Keratinocyte (primary cell): ENCODE data around the gene MCTP2. TPM values are rescaled to one million over a fixed set of nuclear protein-coding genes. Genes with fewer than 3 reads are reported as not detected.

ENCODE experiments used
- DNase-seq: peaks from one replicate; pipeline ENCODE4 v3.0.0-alpha.2; 2011; ENCODE audit warnings: low read depth, missing footprints, low spot score
- FAIRE-seq: peaks from 2 replicates; lab custom pipeline; 2011; peaks lifted over from hg19 to GRCh38; lab: Jason Lieb, UNC
- H2AFZ ChIP-seq: 2 replicates; pipeline ENCODE4 v1.6.0; 2012; ENCODE audit warnings: low read length, control low read depth, inconsistent platforms; ENCODE audit not compliant: control insufficient read depth
- H3K27ac ChIP-seq: 2 replicates; pipeline ENCODE4 v1.5.1; 2011; ENCODE audit warnings: low read length; ENCODE audit not compliant: control insufficient read depth, insufficient read depth
- H3K27me3 ChIP-seq: 3 replicates; pipeline ENCODE4 v1.6.0; 2011; ENCODE audit warnings: low read length; ENCODE audit not compliant: control insufficient read depth, insufficient read depth; ENCODE audit errors: extremely low read depth
- H3K36me3 ChIP-seq, 2 experiments: 2 replicates in 1 of 2; 3 replicates in 1 of 2; pipeline ENCODE4 v1.5.1; 2011; ENCODE audit warnings: low read length in 2 of 2, mild to moderate bottlenecking in 1 of 2; ENCODE audit not compliant: control insufficient read depth in 2 of 2, insufficient read depth in 2 of 2; ENCODE audit errors: extremely low read depth in 1 of 2
- H3K4me1 ChIP-seq: 3 replicates; pipeline ENCODE4 v1.5.1; 2011; ENCODE audit warnings: low read length; ENCODE audit not compliant: control insufficient read depth, insufficient read depth; ENCODE audit errors: extremely low read depth
- H3K4me2 ChIP-seq: 3 replicates; pipeline ENCODE4 v1.6.0; 2011; ENCODE audit warnings: low read depth, low read length; ENCODE audit not compliant: control insufficient read depth, insufficient read depth; ENCODE audit errors: extremely low read depth
- H3K4me3 ChIP-seq, 3 experiments: fragments of 200-600 bp in 1 of 3; sonication (generic) in 1 of 3; 2 replicates in 2 of 3; 3 replicates in 1 of 3; pipeline ENCODE4 v1.5.1; 2011 to 2016; ENCODE audit warnings: low read length in 3 of 3, mild to moderate bottlenecking in 3 of 3, control low read depth in 2 of 3, inconsistent platforms in 1 of 3, low read depth in 1 of 3, mixed read lengths in 1 of 3, mixed run types in 1 of 3, moderate library complexity in 1 of 3; ENCODE audit not compliant: control insufficient read depth in 2 of 3, insufficient read depth in 2 of 3; ENCODE audit errors: extremely low read depth in 1 of 3
- H3K79me2 ChIP-seq: 2 replicates; pipeline ENCODE4 v1.6.0; 2012; ENCODE audit warnings: low read length; ENCODE audit not compliant: control insufficient read depth, insufficient read depth
- H3K9ac ChIP-seq: 3 replicates; pipeline ENCODE4 v1.6.0; 2011; ENCODE audit warnings: low read length; ENCODE audit not compliant: control insufficient read depth, insufficient read depth; ENCODE audit errors: extremely low read depth
- H3K9me1 ChIP-seq: 3 replicates; pipeline ENCODE4 v1.6.0; 2011; ENCODE audit warnings: low read length; ENCODE audit not compliant: control insufficient read depth, insufficient read depth; ENCODE audit errors: extremely low read depth
- H3K9me3 ChIP-seq: 2 replicates; pipeline ENCODE4 v1.5.1; 2012; ENCODE audit warnings: low read depth, low read length; ENCODE audit not compliant: control insufficient read depth
- H4K20me1 ChIP-seq: 3 replicates; pipeline ENCODE4 v1.6.0; 2011; ENCODE audit warnings: low read length; ENCODE audit not compliant: control insufficient read depth, insufficient read depth; ENCODE audit errors: extremely low read depth
- EZH2 ChIP-seq: IDR thresholded peaks from one replicate; pipeline ENCODE4 v1.6.1; 2012; ENCODE audit warnings: inconsistent platforms, mild to moderate bottlenecking, low read length, moderate library complexity
- dilution Hi-C: fragments of 300-500 bp; cut with MboI; formaldehyde crosslinking; loops from one replicate; pipeline ENCODE4 v1.7.0; 2020; ENCODE audit warnings: low sequenced_read_pairs; ENCODE audit not compliant: extremely low pct_ligation_motif_present
- polyA plus RNA-seq, 5 experiments: library from polyadenylated mRNA; depleted of rRNA in 3 of 5; stranded (reverse) in 3 of 5; stranded (forward) in 1 of 5; unstranded in 1 of 5; fragments of >200 nt; gene quantifications; 1 replicate in 1 of 5; 2 replicates in 3 of 5; 3 replicates in 1 of 5; pipeline versions ENCODE4 v1.2.1 to v1.2.3, GENCODE V29; 2011 to 2012; ENCODE audit warnings: missing spikeins in 2 of 5, low read depth in 1 of 5, low replicate concordance in 1 of 5
- TF ChIP-seq, protein P1 (sequence below), 3 experiments: IDR thresholded peaks in 1 of 3; conservative IDR thresholded peaks in 1 of 3; optimal IDR thresholded peaks in 1 of 3; 2 replicates in 2 of 3; 3 replicates in 1 of 3; pipeline versions ENCODE3 to v1.5.1; 2011; ENCODE audit warnings: low read length in 3 of 3, mild to moderate bottlenecking in 3 of 3, moderate library complexity in 2 of 3, control low read depth in 1 of 3, inconsistent platforms in 1 of 3; ENCODE audit not compliant: insufficient read depth in 2 of 3; ENCODE audit errors: extremely low read depth in 1 of 3

The MCTP2 gene
- polyA plus RNA-seq, 1 donor (not counting 4 experiments of a cell fraction or from before 2014, with no cell fraction given), result 22.0 TPM

DNA sequence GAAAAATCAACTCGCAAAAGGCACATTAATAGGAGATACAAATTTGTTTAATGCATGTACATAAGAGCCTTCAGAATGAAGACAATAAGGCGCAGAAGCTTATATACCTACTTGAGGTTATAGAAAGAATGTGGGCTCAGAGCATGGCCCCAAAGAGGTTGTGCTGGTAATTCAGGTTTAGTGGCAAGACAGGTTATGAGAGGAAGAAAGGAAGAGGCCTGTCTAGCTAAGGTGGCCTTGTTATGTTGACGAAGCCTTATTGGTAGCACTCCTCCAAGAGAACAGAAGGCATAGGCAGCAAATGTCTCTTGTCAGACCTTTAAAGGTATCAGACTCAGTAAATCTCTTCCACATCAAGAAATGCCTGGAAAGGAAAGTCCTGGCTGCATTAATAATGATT, 290.8 kb downstream of the MCTP2 start:
- no peak for DNase-seq
- dilution Hi-C loops, result no loop called here
- Histone ChIP-seq H3K79me2 (no peaks in the 10 kb centered on the region), H2AFZ (no peak overlapping the region), H3K9me3 (no peaks in the 10 kb centered on the region), H3K36me3 (no peaks in the 10 kb centered on the region), H3K27me3 (no peaks in the 10 kb centered on the region), H3K9me1 (no peaks in the 10 kb centered on the region), H3K9ac (no peak overlapping the region), H3K4me1 (peaks cover 8% of the 10 kb centered on the region), H3K4me3 (no peak overlapping the region), H4K20me1 (no peaks in the 10 kb centered on the region), H3K27ac (no peak overlapping the region), H3K4me2 (no peak overlapping the region)
- no peak for TF ChIP-seq EZH2
- TF ChIP-seq, protein P1, sequence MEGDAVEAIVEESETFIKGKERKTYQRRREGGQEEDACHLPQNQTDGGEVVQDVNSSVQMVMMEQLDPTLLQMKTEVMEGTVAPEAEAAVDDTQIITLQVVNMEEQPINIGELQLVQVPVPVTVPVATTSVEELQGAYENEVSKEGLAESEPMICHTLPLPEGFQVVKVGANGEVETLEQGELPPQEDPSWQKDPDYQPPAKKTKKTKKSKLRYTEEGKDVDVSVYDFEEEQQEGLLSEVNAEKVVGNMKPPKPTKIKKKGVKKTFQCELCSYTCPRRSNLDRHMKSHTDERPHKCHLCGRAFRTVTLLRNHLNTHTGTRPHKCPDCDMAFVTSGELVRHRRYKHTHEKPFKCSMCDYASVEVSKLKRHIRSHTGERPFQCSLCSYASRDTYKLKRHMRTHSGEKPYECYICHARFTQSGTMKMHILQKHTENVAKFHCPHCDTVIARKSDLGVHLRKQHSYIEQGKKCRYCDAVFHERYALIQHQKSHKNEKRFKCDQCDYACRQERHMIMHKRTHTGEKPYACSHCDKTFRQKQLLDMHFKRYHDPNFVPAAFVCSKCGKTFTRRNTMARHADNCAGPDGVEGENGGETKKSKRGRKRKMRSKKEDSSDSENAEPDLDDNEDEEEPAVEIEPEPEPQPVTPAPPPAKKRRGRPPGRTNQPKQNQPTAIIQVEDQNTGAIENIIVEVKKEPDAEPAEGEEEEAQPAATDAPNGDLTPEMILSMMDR (optimal IDR thresholded peaks at IDR 0.05 in 1 of 3, IDR thresholded peaks at IDR 0.05 in 1 of 3, conservative IDR thresholded peaks at IDR 0.05 in 1 of 3; ENCODE audit: extremely low read depth in 1 of 3, insufficient read depth in 2 of 3, low read length in 3 of 3), result no peak
- no peak for FAIRE-seq

DNA sequence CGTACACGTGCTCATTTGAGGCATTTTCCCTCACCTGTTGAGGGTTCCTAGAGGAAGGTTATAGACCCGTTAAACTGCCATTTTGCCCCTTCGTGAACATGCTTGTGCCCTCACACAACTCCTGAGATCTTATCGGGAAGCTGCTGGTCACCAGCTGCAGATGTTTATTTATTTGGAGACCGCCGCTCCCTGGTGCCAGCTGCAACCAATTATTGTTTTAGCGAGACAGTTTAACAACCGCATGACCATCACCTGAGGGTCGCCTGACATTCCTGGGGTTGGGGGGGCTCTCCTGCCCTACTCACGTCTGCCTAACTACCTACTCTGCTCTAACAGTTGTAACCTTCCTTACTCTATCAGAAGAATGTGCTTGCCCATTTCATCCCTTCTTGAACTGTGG, 292.5 kb downstream of the MCTP2 start:
- no peak overlapping the region for H2AFZ ChIP-seq
- no peak overlapping the region for H3K4me3 ChIP-seq
- DNase-seq (no peak), FAIRE-seq (no peak)
- H3K27me3 ChIP-seq, result no peaks in the 10 kb centered on the region
- no peak overlapping the region for H3K27ac ChIP-seq
- dilution Hi-C loops, result no loop called here
- no peaks in the 10 kb centered on the region for H3K9me3 ChIP-seq
- TF ChIP-seq, protein P1 (optimal IDR thresholded peaks at IDR 0.05 in 1 of 3, IDR thresholded peaks at IDR 0.05 in 1 of 3, conservative IDR thresholded peaks at IDR 0.05 in 1 of 3; ENCODE audit: extremely low read depth in 1 of 3, insufficient read depth in 2 of 3, low read length in 3 of 3), result no peak
- TF ChIP-seq EZH2, result no peak
- no peaks in the 10 kb centered on the region for H3K36me3 ChIP-seq
- no peaks in the 10 kb centered on the region for H3K9me1 ChIP-seq
- no peaks in the 10 kb centered on the region for H4K20me1 ChIP-seq
- peaks cover 8% of the 10 kb centered on the region for H3K4me1 ChIP-seq
- no peak overlapping the region for H3K4me2 ChIP-seq
- H3K9ac ChIP-seq, result no peak overlapping the region
- H3K79me2 ChIP-seq, result no peaks in the 10 kb centered on the region
